ENCODE results near the gene SPRR2E.
"Not testable (repeated sequence)": the region's sequence is repeated elsewhere in the genome, so short reads cannot be mapped to it uniquely, and the experiment has no call there.

SPRR2E gene
- total RNA-seq, result 0 reads per million in 2 donors

GRCh38 chr1:153094426-153094825 is at the start of gene SPRR2E:
Gene SPRR2E (minus strand): TSS chr1:153094526. CDS start chr1:153093751, 775 bp downstream.
- no peak for DNase-seq

- DNase-seq, result no peak
These were observed 47.1 kb upstream of the SPRR2E start for GRCh38 chr1:153141377-153141776.

- no peak for DNase-seq
These were observed 46.2 kb upstream of the SPRR2E start for GRCh38 chr1:153140484-153140883.

GRCh38 chr1:153133743-153134142 is 39.4 kb upstream of the SPRR2E start:
- DNase-seq, result no peak

- DNase-seq, result no peak
These were observed 38.9 kb upstream of the SPRR2E start for GRCh38 chr1:153133267-153133666.

- DNase-seq, result not testable (repeated sequence)
These were observed 34.4 kb upstream of the SPRR2E start for GRCh38 chr1:153128688-153129087.

- DNase-seq, result no peak
These were observed 33.0 kb upstream of the SPRR2E start for GRCh38 chr1:153127296-153127695.

- DNase-seq, result no peak
These were observed 31.2 kb upstream of the SPRR2E start for GRCh38 chr1:153125536-153125935.

GRCh38 chr1:153123793-153124192 is 29.5 kb upstream of the SPRR2E start:
- not testable (repeated sequence) for DNase-seq

GRCh38 chr1:153122831-153123421 is 28.6 kb upstream of the SPRR2E start:
- DNase-seq, result no peak

- no peak for DNase-seq
These were observed 26.6 kb upstream of the SPRR2E start for GRCh38 chr1:153120945-153121344.

GRCh38 chr1:153119491-153119971 is 25.2 kb upstream of the SPRR2E start:
- DNase-seq, result no peak

- DNase-seq, result not testable (repeated sequence)
These were observed 20.9 kb upstream of the SPRR2E start for GRCh38 chr1:153115264-153115663.

GRCh38 chr1:153113416-153113815 is 19.1 kb upstream of the SPRR2E start, which contains the start of gene SPRR2F:
Gene SPRR2F (minus strand): TSS chr1:153113516. CDS start chr1:153112733, 783 bp downstream.
- DNase-seq, result no peak

GRCh38 chr1:153112454-153112853 is 18.1 kb upstream of the SPRR2E start:
- not testable (repeated sequence) for DNase-seq

- DNase-seq, result no peak
These were observed 5.9 kb upstream of the SPRR2E start for GRCh38 chr1:153100245-153100644.

GRCh38 chr1:153099461-153100045 is 5.2 kb upstream of the SPRR2E start:
- DNase-seq, result no peak

- DNase-seq, result no peak
These were observed 1.4 kb upstream of the SPRR2E start for GRCh38 chr1:153095764-153096163.

GRCh38 chr1:153087652-153088051 is 6.7 kb downstream of the SPRR2E start:
- no peak for DNase-seq

- DNase-seq, result no peak
These were observed 12.6 kb downstream of the SPRR2E start for GRCh38 chr1:153081736-153082135.

- DNase-seq, result no peak
These were observed 21.3 kb downstream of the SPRR2E start for GRCh38 chr1:153072806-153073726.

- DNase-seq, result no peak
These were observed 22.8 kb downstream of the SPRR2E start, which contains the start of gene SPRR2B for GRCh38 chr1:153071511-153071910. Gene SPRR2B (minus strand): TSS chr1:153071611. CDS start chr1:153070839, 772 bp downstream.

GRCh38 chr1:153070243-153070642 is 24.1 kb downstream of the SPRR2E start:
- no peak for DNase-seq
